Colonic mucosa (tissue), 4 donors: ENCODE results near the gene UBASH3B. TPM values are rescaled to one million over a fixed set of nuclear protein-coding genes. Genes with fewer than 3 reads are reported as not detected.

Source experiments
- DNase-seq: peaks from one replicate; pipeline ENCODE4 v3.0.0-alpha.2; 2020
- H3K27ac ChIP-seq: fragments of 200-600 bp; one replicate; pipeline ENCODE4 v1.8.0; 2021
- H3K27me3 ChIP-seq: fragments of 200-600 bp; one replicate; pipeline ENCODE4 v1.8.0; 2021
- H3K36me3 ChIP-seq: fragments of 200-600 bp; one replicate; pipeline ENCODE4 v1.8.0; 2021
- H3K4me1 ChIP-seq: fragments of 200-600 bp; one replicate; pipeline ENCODE4 v1.8.0; 2021; ENCODE audit warnings: mild to moderate bottlenecking
- H3K4me3 ChIP-seq: fragments of 200-600 bp; one replicate; pipeline ENCODE4 v1.8.0; 2021
- H3K9ac ChIP-seq, 2 donors: one replicate each; pipeline ENCODE4 v1.7.0; 2013; ENCODE audit warnings: control low read depth in 2 of 2, low read depth in 2 of 2, low read length in 2 of 2
- H3K9me3 ChIP-seq: fragments of 200-600 bp; one replicate; pipeline ENCODE4 v1.8.0; 2021
- CTCF ChIP-seq: fragments of 200-600 bp; IDR thresholded peaks from one replicate; pipeline ENCODE4 v1.8.0; 2022; ENCODE audit warnings: antibody characterized with exemption, mild to moderate bottlenecking
- intact Hi-C: fragments of 100-400 bp; cut with DNase I; formaldehyde crosslinking; loops from one replicate; pipeline ENCODE4 v1.14.1; 2022
- total RNA-seq, 2 donors: library from RNA; stranded (reverse); fragmentation: NEBNext Ultra II Directional in 1 of 2; extraction: Animal tissue kit (Norgen Biotek cat#: 25700) in 1 of 2; gene quantifications; one replicate each; pipeline ENCODE4 v1.2.1, GENCODE V29; 2021
- donor health status: healthy.
- donor health status: DM: no; HTN: no; CAD: no.
- donor health status: DM: no; HTN: no; CAD: no.

The UBASH3B gene
- total RNA-seq, 2 donors from 2014 or later = 3.7 to 5.8 TPM

DNA sequence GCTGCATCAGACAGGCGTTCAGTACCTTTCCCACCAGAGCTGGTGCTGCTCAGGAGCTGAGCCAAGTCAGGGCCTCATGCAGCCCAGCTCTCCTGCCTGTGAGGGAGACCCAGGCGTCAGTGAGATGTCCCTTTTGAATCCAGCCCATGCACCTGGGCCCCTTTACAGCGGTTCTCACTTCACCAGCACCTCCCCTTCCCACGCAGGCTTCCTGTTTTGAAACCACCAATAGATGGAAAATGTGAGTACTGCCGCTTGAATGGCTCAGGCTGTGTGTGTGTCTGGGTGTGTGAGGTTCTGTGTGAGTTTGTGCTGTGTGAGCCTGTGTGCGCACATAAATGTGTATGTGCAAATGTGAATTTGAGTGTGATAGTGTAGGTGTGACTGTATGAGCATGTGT lies 88.4 kb downstream of the UBASH3B start:
- DNase-seq = peak; percentile 44
- Histone ChIP-seq H3K4me1 (peaks cover 5% of the 10 kb centered on the region), H3K36me3 (no peaks in the 10 kb centered on the region), H3K9me3 (no peaks in the 10 kb centered on the region), H3K9ac (no peak overlapping the region), H3K27me3 (no peaks in the 10 kb centered on the region), H3K27ac (peak overlapping the region; percentile 20), H3K4me3 (no peak overlapping the region)
- intact Hi-C loops = no loop called here
- TF ChIP-seq CTCF = no peak

DNA sequence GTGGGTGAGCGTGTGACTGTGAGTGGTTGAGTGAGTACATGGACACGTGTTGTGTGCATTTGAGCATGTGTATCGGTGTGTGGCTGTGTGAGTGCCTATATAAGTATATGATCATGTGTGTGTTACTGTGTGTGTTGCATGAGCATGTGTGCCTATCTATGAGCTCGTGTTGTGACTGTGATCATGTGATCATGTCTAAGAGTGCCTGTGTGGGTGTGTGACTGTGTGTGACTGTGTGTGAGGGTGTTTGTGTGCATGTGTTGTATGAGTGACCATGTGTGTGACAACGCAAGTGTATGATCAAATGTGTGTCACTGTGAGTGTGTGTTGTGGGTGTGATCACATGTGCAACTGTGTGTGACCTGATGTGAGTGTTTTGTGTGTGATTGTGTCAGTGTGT lies 88.8 kb downstream of the UBASH3B start:
- no peak for TF ChIP-seq CTCF
- no peak for DNase-seq
- Histone ChIP-seq H3K9me3 (no peaks in the 10 kb centered on the region), H3K9ac (no peak overlapping the region), H3K27me3 (no peaks in the 10 kb centered on the region), H3K4me1 (peaks cover 5% of the 10 kb centered on the region), H3K27ac (no peak overlapping the region), H3K36me3 (no peaks in the 10 kb centered on the region), H3K4me3 (no peak overlapping the region)
- intact Hi-C loops = no loop called here

GRCh38 chr11:122745111-122745510 lies 89.6 kb downstream of the UBASH3B start:
- no peak for DNase-seq
- no peak overlapping the region for H3K4me3 ChIP-seq
- no peaks in the 10 kb centered on the region for H3K27me3 ChIP-seq
- peaks cover 5% of the 10 kb centered on the region for H3K4me1 ChIP-seq
- TF ChIP-seq CTCF = no peak
- no peak overlapping the region for H3K9ac ChIP-seq
- no peaks in the 10 kb centered on the region for H3K9me3 ChIP-seq
- H3K36me3 ChIP-seq = no peaks in the 10 kb centered on the region
- intact Hi-C loops = no loop called here
- no peak overlapping the region for H3K27ac ChIP-seq

DNA sequence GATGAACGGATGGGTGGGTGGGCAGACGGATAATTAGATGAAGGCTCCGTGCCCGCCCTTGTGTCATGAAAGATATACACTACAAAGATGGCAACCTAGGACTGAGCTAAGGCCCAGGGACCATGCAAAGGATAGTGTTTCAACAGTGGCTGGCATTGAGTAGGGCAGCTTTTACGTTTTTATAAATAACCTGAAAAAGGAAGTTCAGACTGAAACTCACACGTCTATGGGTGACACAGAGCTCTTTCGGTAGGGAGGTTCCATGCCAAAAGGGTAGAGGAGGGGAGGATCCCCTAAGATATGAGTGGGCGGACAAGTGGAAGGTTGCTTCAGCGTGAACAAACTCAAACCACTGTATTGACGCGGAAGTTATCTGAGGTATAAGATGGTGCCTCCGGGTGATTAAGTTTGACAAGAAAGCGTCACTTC lies 90.5 kb downstream of the UBASH3B start:
- Histone ChIP-seq H3K9me3 (no peaks in the 10 kb centered on the region), H3K4me3 (no peak overlapping the region), H3K4me1 (peaks cover 5% of the 10 kb centered on the region), H3K36me3 (no peaks in the 10 kb centered on the region), H3K9ac (no peak overlapping the region), H3K27me3 (no peaks in the 10 kb centered on the region), H3K27ac (no peak overlapping the region)
- TF ChIP-seq CTCF = no peak
- intact Hi-C loops = no loop called here
- no peak for DNase-seq

DNA sequence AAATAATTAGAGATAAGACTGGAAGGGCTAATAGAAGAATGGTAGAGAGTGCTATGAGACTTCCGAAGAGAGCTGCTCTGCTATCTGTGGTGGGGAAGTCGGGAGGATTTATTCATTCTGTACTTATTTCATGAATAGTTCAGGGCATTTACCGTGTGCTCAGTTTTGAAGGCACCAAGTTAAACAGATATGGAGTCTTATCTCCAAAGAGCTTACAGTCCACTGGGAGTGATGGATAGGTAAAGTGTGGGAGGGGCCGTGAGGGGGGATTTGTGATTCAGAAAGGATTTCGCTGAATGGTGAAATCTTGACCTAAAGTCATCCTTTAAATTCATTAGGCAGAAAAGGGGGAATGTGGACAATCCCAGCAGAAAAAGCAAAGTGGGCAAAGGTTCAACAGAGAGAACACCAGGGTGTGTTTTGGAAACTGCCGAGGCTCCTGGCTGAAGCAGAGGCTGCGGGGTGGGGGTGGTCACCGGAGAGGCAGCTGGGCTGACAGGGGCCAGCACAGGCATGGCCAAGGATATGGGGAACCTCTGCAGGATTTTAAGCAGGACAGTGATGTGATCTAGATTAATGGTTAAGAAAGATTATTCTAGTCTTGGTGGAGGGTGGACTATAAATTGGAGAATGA lies 91.2 kb downstream of the UBASH3B start:
- Histone ChIP-seq H3K36me3 (no peaks in the 10 kb centered on the region), H3K4me3 (no peak overlapping the region), H3K27me3 (no peaks in the 10 kb centered on the region), H3K4me1 (peaks cover 5% of the 10 kb centered on the region), H3K9me3 (no peaks in the 10 kb centered on the region), H3K9ac (no peak overlapping the region), H3K27ac (no peak overlapping the region)
- intact Hi-C loops = no loop called here
- TF ChIP-seq CTCF = no peak
- no peak for DNase-seq
